Measurements from ENCODE around the gene NMRK2.

The NMRK2 gene

GRCh38 chr19:3977242-3978143 is 44.6 kb downstream of the NMRK2 start:
- no peak for TF ChIP-seq REST (IDR thresholded peaks at IDR 0.05; ENCODE audit: low read depth)
- TF ChIP-seq CREB1 (IDR thresholded peaks at IDR 0.05; ENCODE audit: low read depth), result no peak
- no peak for TF ChIP-seq MAX (IDR thresholded peaks at IDR 0.05)
- TF ChIP-seq CEBPB (IDR thresholded peaks at IDR 0.05), result no peak
- no peak for TF ChIP-seq USF1 (IDR thresholded peaks at IDR 0.05)
- TF ChIP-seq FOXM1 (IDR thresholded peaks at IDR 0.05; ENCODE audit: borderline replicate concordance, low read depth), result no peak
- TF ChIP-seq TEAD4 (IDR thresholded peaks at IDR 0.05), result no peak
- TF ChIP-seq EP300 (IDR thresholded peaks at IDR 0.05; ENCODE audit: borderline replicate concordance), result no peak
- TF ChIP-seq YY1 (IDR thresholded peaks at IDR 0.05; ENCODE audit: low read depth), result no peak
- no peak for TF ChIP-seq EGR1 (IDR thresholded peaks at IDR 0.05)
- TF ChIP-seq ZBTB7A (IDR thresholded peaks at IDR 0.05; ENCODE audit: low read depth), result no peak
- no peak for TF ChIP-seq NFIC (IDR thresholded peaks at IDR 0.05)
- no peak for TF ChIP-seq TAF1 (IDR thresholded peaks at IDR 0.05; ENCODE audit: low read depth)
- no peak for TF ChIP-seq TCF12 (IDR thresholded peaks at IDR 0.05; ENCODE audit: low read depth)
- no peak for TF ChIP-seq RAD21 (IDR thresholded peaks at IDR 0.05; ENCODE audit: low read depth)

- TF ChIP-seq TEAD4 (IDR thresholded peaks at IDR 0.05), result no peak
- no peak for TF ChIP-seq RAD21 (IDR thresholded peaks at IDR 0.05; ENCODE audit: low read depth)
- no peak for TF ChIP-seq MAX (IDR thresholded peaks at IDR 0.05)
- TF ChIP-seq EP300 (IDR thresholded peaks at IDR 0.05; ENCODE audit: borderline replicate concordance), result no peak
- TF ChIP-seq ZBTB7A (IDR thresholded peaks at IDR 0.05; ENCODE audit: low read depth), result no peak
- no peak for TF ChIP-seq CEBPB (IDR thresholded peaks at IDR 0.05)
- TF ChIP-seq NFIC (IDR thresholded peaks at IDR 0.05), result no peak
- TF ChIP-seq YY1 (IDR thresholded peaks at IDR 0.05; ENCODE audit: low read depth), result no peak
- TF ChIP-seq TCF12 (IDR thresholded peaks at IDR 0.05; ENCODE audit: low read depth), result no peak
- TF ChIP-seq TAF1 (IDR thresholded peaks at IDR 0.05; ENCODE audit: low read depth), result no peak
- TF ChIP-seq REST (IDR thresholded peaks at IDR 0.05; ENCODE audit: low read depth), result no peak
- no peak for TF ChIP-seq USF1 (IDR thresholded peaks at IDR 0.05)
- no peak for TF ChIP-seq FOXM1 (IDR thresholded peaks at IDR 0.05; ENCODE audit: borderline replicate concordance, low read depth)
- no peak for TF ChIP-seq CREB1 (IDR thresholded peaks at IDR 0.05; ENCODE audit: low read depth)
These were observed 45.3 kb downstream of the NMRK2 start for GRCh38 chr19:3978145-3978544.

- TF ChIP-seq EP300 (IDR thresholded peaks at IDR 0.05; ENCODE audit: borderline replicate concordance) (no peak), CREB1 (IDR thresholded peaks at IDR 0.05; ENCODE audit: low read depth) (no peak), TAF1 (IDR thresholded peaks at IDR 0.05; ENCODE audit: low read depth) (no peak), USF1 (IDR thresholded peaks at IDR 0.05) (no peak), REST (IDR thresholded peaks at IDR 0.05; ENCODE audit: low read depth) (no peak), EGR1 (IDR thresholded peaks at IDR 0.05) (no peak)
These were observed 46.4 kb downstream of the NMRK2 start for GRCh38 chr19:3979289-3979673.

Measured in Ishikawa (cell line).